HepG2 (cell line): ENCODE results near the gene MACROD2. TPM values are rescaled to one million over a fixed set of nuclear protein-coding genes. Genes with fewer than 3 reads are reported as not detected.

Experiments
- ATAC-seq: fragments of 200-7000 bp; cut with Tn5 transposase; 3 replicates; pipeline ENCODE4 v1.9.1; 2020; ENCODE audit warnings: mild to moderate bottlenecking, moderate library complexity
- BruUV-seq: library from RNA; stranded (reverse); fragments of 400-500 nt; replicated peaks from 2 replicates; lab custom pipeline; 2021; lab: Mats Ljungman, UMichigan
- CTCF ChIA-PET: fragments of 300-600 bp; formaldehyde crosslinking; extraction: SDS; loops from one replicate; lab custom pipeline; 2021; ENCODE audit warnings: low total read pairs, inconsistent platforms, low intra/inter-chr PET ratio; lab: Yijun Ruan, JAX
- POLR2A ChIA-PET: fragments of 350-600 bp; sonication (Branson Sonifier 250); formaldehyde crosslinking; loops from one replicate; lab custom pipeline; 2020; ENCODE audit warnings: antibody characterized with exemption, inconsistent platforms; lab: Yijun Ruan, JAX
- DNase-seq: peaks from one replicate; pipeline ENCODE4 v3.0.0-alpha.2; 2015; ENCODE audit warnings: low spot score
- FAIRE-seq: peaks from 3 replicates; lab custom pipeline; 2011; peaks lifted over from hg19 to GRCh38; lab: Jason Lieb, UNC
- H2AFZ ChIP-seq: one replicate; pipeline ENCODE4 v1.6.1; 2011; ENCODE audit warnings: low read length, inconsistent platforms
- H3K27ac ChIP-seq: fragments of 300-600 bp; 3 replicates; pipeline ENCODE4 v1.8.0; 2011; ENCODE audit warnings: mixed run types, mild to moderate bottlenecking, mixed read lengths, low read length, inconsistent platforms; ENCODE audit not compliant: insufficient read depth; ENCODE audit errors: extremely low read length
- H3K27me3 ChIP-seq, 2 experiments: fragments of 200-600 bp in 1 of 2; 2 replicates in 1 of 2; 3 replicates in 1 of 2; pipeline versions ENCODE4 v1.6.0 to v1.8.0; 2011; ENCODE audit warnings: low read length in 2 of 2, mild to moderate bottlenecking in 2 of 2, moderate library complexity in 2 of 2, inconsistent platforms in 1 of 2; ENCODE audit not compliant: insufficient read depth in 2 of 2, control insufficient read depth in 1 of 2
- H3K36me3 ChIP-seq, 2 experiments: fragments of 200-600 bp in 1 of 2; replicated peaks in 1 of 2; 2 replicates in 1 of 2; 3 replicates in 1 of 2; pipeline versions ENCODE4 v1.5.1 to v1.8.0; 2011; ENCODE audit warnings: low read length in 2 of 2, inconsistent platforms in 1 of 2; ENCODE audit not compliant: insufficient read depth in 2 of 2, control insufficient read depth in 1 of 2
- H3K4me1 ChIP-seq: 2 replicates; pipeline ENCODE4 v1.5.1; 2012; ENCODE audit warnings: low read length, inconsistent platforms; ENCODE audit not compliant: insufficient read depth
- H3K4me2 ChIP-seq: 2 replicates; pipeline ENCODE4 v1.6.0; 2011; ENCODE audit warnings: low read depth, low read length, inconsistent platforms
- H3K4me3 ChIP-seq, 3 experiments: fragments of 200-600 bp in 1 of 3; sonication (generic), shearing (Covaris generic) in 1 of 3; replicated peaks in 1 of 3; 2 replicates each; pipeline ENCODE4 v1.5.1; 2011 to 2016; ENCODE audit warnings: low read length in 3 of 3, inconsistent platforms in 2 of 3, low read depth in 2 of 3, mild to moderate bottlenecking in 2 of 3, control low read depth in 1 of 3, mixed read lengths in 1 of 3; ENCODE audit not compliant: insufficient read depth in 1 of 3
- H3K79me2 ChIP-seq: one replicate; pipeline ENCODE4 v1.6.1; 2011; ENCODE audit warnings: low read length, inconsistent platforms; ENCODE audit not compliant: insufficient read depth
- H3K9ac ChIP-seq: 2 replicates; pipeline ENCODE4 v1.6.0; 2011; ENCODE audit warnings: mild to moderate bottlenecking, low read depth, low read length, inconsistent platforms; ENCODE audit not compliant: insufficient read depth
- H3K9me3 ChIP-seq: 2 replicates; pipeline ENCODE4 v1.5.1; 2012; ENCODE audit warnings: mild to moderate bottlenecking, low read length
- H4K20me1 ChIP-seq: 2 replicates; pipeline ENCODE4 v1.6.0; 2011; ENCODE audit warnings: inconsistent platforms, mild to moderate bottlenecking, low read length, moderate library complexity; ENCODE audit not compliant: insufficient read depth
- EEA1 ChIP-seq: sonication (generic); formaldehyde crosslinking; IDR thresholded peaks from 2 replicates; pipeline ENCODE4 v1.5.1; 2020; ENCODE audit warnings: mild to moderate bottlenecking, missing genetic modification reagents, borderline replicate concordance
- EZH2 ChIP-seq: conservative IDR thresholded peaks from 2 replicates; pipeline ENCODE4 v1.6.1; 2012; ENCODE audit warnings: mild to moderate bottlenecking, low read depth, low read length, moderate library complexity
- FUBP1 ChIP-seq: sonication (generic); formaldehyde crosslinking; IDR thresholded peaks from 2 replicates; pipeline ENCODE4 v1.5.1; 2020; ENCODE audit warnings: missing genetic modification reagents, mild to moderate bottlenecking, borderline replicate concordance
- HES4 ChIP-seq: sonication (generic); formaldehyde crosslinking; IDR thresholded peaks from 2 replicates; pipeline ENCODE4 v1.9.0; 2021; ENCODE audit warnings: mild to moderate bottlenecking, missing genetic modification reagents, borderline replicate concordance
- KAT2B ChIP-seq: fragments of 150-350 bp; IDR thresholded peaks from 2 replicates; pipeline ENCODE4 v1.6.1; 2014; ENCODE audit warnings: low read depth, low read length, borderline replicate concordance
- MIXL1 ChIP-seq: IDR thresholded peaks from 2 replicates; pipeline ENCODE4 v1.6.1; 2016
- NR2F1 ChIP-seq, 2 experiments: fragments of 450-650 bp in 1 of 2; formaldehyde crosslinking in 1 of 2; IDR thresholded peaks; 2 replicates each; pipeline versions ENCODE4 v1.5.0 to v1.6.1; 2016 to 2020; ENCODE audit warnings: mild to moderate bottlenecking in 1 of 2, missing compliant biosample characterization in 1 of 2, missing genetic modification reagents in 1 of 2, moderate library complexity in 1 of 2
- SP5 ChIP-seq: IDR thresholded peaks from 2 replicates; pipeline ENCODE4 v1.6.1; 2016; ENCODE audit warnings: low read depth, borderline replicate concordance
- ZNF17 ChIP-seq: sonication (generic); formaldehyde crosslinking; IDR thresholded peaks from 2 replicates; pipeline ENCODE4 v1.5.0; 2020; ENCODE audit warnings: mild to moderate bottlenecking, missing genetic modification reagents
- ZNF251 ChIP-seq: sonication (generic); formaldehyde crosslinking; IDR thresholded peaks from 2 replicates; pipeline ENCODE4 v1.9.0; 2021; ENCODE audit warnings: mild to moderate bottlenecking, missing genetic modification reagents
- ZNF350 ChIP-seq: sonication (generic); formaldehyde crosslinking; IDR thresholded peaks from 2 replicates; pipeline ENCODE4 v1.4.0; 2020; ENCODE audit warnings: mild to moderate bottlenecking, low read depth, missing genetic modification reagents, borderline replicate concordance
- ZNF639 ChIP-seq: conservative IDR thresholded peaks from 2 replicates; pipeline ENCODE4 v1.6.1; 2018; ENCODE audit warnings: missing genetic modification reagents
- ZNF83 ChIP-seq: sonication (generic); formaldehyde crosslinking; IDR thresholded peaks from 2 replicates; pipeline ENCODE4 v1.4.0; 2020; ENCODE audit warnings: missing genetic modification reagents, mild to moderate bottlenecking, borderline replicate concordance
- in situ Hi-C: cut with HindIII; loops from 2 replicates; pipeline ENCODE4 v1.10.0; 2017; ENCODE audit warnings: low pct_unique_long_range_greater_than_20kb; ENCODE audit not compliant: extremely low pct_ligation_motif_present
- intact Hi-C: fragments of 100-400 bp; cut with micrococcal nuclease; formaldehyde crosslinking; loops from one replicate; pipeline ENCODE4 v1.10.0; 2022; ENCODE audit not compliant: unreplicated experiment
- polyA plus RNA-seq, 8 experiments: library from polyadenylated mRNA; depleted of rRNA in 3 of 8; stranded (reverse) in 7 of 8; unstranded in 1 of 8; fragments of >200 nt; fragmentation: Illumina TruSeq in 4 of 8; extraction: Trizol in 4 of 8; gene quantifications; 2 replicates each; pipeline versions ENCODE4 v1.2.1 to v1.2.3, GENCODE V29; 2011 to 2016; ENCODE audit warnings: low read depth in 4 of 8, missing spikeins in 1 of 8, mixed read lengths in 1 of 8; ENCODE audit not compliant: insufficient read depth in 1 of 8
- total RNA-seq, 5 experiments: library from RNA; depleted of rRNA; stranded (reverse); fragments of >200 nt; fragmentation: Illumina TruSeq; extraction: Trizol; gene quantifications; 2 replicates each; pipeline ENCODE4 v1.2.3, GENCODE V29; 2016; ENCODE audit warnings: low read depth in 1 of 5
- TF ChIP-seq, protein P1 (sequence below): sonication (generic); formaldehyde crosslinking; IDR thresholded peaks from 2 replicates; pipeline ENCODE4 v1.4.0; 2020; ENCODE audit warnings: low read depth, mild to moderate bottlenecking, missing genetic modification reagents
- TF ChIP-seq, protein P2 (sequence below): sonication (generic); formaldehyde crosslinking; IDR thresholded peaks from 2 replicates; pipeline ENCODE4 v1.4.0; 2020; ENCODE audit warnings: missing genetic modification reagents
- TF ChIP-seq, protein P3 (sequence below): sonication (generic); formaldehyde crosslinking; IDR thresholded peaks from 2 replicates; pipeline ENCODE4 v1.4.0; 2020; ENCODE audit warnings: missing genetic modification reagents, mild to moderate bottlenecking, borderline replicate concordance

MACROD2 gene
- total and polyA plus RNA-seq, 2 of the 13 experiments (the other 11 are each of a cell fraction or from before 2014, with no cell fraction given) = 0.13 to 0.51 TPM

DNA sequence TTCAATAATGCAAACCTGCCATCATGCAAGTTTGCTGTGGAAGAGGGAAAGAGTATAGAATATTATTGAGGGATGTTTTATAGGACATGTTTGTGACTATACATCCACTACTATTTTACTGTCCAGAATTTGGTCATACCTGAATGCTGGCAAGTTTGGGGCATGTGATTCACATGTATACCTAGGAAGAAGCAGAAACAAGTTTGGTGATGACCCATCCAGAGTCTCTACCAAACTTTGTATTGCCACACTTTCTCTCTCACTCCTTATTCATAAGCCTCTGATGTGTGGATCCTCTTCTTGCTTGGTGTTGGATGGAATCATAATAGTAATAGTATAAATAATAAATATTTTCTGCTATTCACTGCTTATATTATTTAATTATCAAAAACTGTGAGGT lies 450.6 kb downstream of the MACROD2 start (continued):
- TF ChIP-seq ZNF639 (CRISPR knock-in tag) (no peak), SP5 (CRISPR knock-in tag) (no peak), HES4 (CRISPR knock-in tag) (no peak), ZNF83 (CRISPR knock-in tag) (no peak), ZNF350 (CRISPR knock-in tag) (no peak)

GRCh38 chr20:14446446-14446845 lies 451.1 kb downstream of the MACROD2 start:
- no peak for ATAC-seq
- H3K9me3 ChIP-seq = no peaks in the 10 kb centered on the region
- no peak for FAIRE-seq
- POLR2A ChIA-PET = no interaction called here
- BruUV-seq = no TSS peak
- no peak overlapping the region for H3K4me3 ChIP-seq
- no peaks in the 10 kb centered on the region for H3K27me3 ChIP-seq
- H3K36me3 ChIP-seq = no peaks in the 10 kb centered on the region
- in situ Hi-C loops (no loop called here), intact Hi-C loops (no loop called here)
- CTCF ChIA-PET = no interaction called here
- no peaks in the 10 kb centered on the region for H3K4me1 ChIP-seq
- no peak overlapping the region for H3K4me2 ChIP-seq
- no peak overlapping the region for H3K9ac ChIP-seq
- DNase-seq = no peak
- H2AFZ ChIP-seq = no peak overlapping the region
- H4K20me1 ChIP-seq = no peaks in the 10 kb centered on the region
- no peaks in the 10 kb centered on the region for H3K79me2 ChIP-seq
- H3K27ac ChIP-seq = no peak overlapping the region
- no peak for TF ChIP-seq EEA1 (CRISPR knock-in tag)
- no peak for TF ChIP-seq MIXL1 (CRISPR knock-in tag)
- no peak for TF ChIP-seq ZNF251 (CRISPR knock-in tag)
- TF ChIP-seq, protein P1, sequence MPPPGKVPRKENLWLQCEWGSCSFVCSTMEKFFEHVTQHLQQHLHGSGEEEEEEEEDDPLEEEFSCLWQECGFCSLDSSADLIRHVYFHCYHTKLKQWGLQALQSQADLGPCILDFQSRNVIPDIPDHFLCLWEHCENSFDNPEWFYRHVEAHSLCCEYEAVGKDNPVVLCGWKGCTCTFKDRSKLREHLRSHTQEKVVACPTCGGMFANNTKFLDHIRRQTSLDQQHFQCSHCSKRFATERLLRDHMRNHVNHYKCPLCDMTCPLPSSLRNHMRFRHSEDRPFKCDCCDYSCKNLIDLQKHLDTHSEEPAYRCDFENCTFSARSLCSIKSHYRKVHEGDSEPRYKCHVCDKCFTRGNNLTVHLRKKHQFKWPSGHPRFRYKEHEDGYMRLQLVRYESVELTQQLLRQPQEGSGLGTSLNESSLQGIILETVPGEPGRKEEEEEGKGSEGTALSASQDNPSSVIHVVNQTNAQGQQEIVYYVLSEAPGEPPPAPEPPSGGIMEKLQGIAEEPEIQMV (CRISPR knock-in tag) = no peak
- TF ChIP-seq, protein P2, sequence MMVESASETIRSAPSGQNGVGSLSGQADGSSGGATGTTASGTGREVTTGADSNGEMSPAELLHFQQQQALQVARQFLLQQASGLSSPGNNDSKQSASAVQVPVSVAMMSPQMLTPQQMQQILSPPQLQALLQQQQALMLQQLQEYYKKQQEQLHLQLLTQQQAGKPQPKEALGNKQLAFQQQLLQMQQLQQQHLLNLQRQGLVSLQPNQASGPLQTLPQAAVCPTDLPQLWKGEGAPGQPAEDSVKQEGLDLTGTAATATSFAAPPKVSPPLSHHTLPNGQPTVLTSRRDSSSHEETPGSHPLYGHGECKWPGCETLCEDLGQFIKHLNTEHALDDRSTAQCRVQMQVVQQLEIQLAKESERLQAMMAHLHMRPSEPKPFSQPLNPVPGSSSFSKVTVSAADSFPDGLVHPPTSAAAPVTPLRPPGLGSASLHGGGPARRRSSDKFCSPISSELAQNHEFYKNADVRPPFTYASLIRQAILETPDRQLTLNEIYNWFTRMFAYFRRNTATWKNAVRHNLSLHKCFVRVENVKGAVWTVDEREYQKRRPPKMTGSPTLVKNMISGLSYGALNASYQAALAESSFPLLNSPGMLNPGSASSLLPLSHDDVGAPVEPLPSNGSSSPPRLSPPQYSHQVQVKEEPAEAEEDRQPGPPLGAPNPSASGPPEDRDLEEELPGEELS (CRISPR knock-in tag) = no peak
- TF ChIP-seq FUBP1 (CRISPR knock-in tag) = no peak
- TF ChIP-seq EZH2 = no peak
- no peak for TF ChIP-seq KAT2B
- TF ChIP-seq, protein P3, sequence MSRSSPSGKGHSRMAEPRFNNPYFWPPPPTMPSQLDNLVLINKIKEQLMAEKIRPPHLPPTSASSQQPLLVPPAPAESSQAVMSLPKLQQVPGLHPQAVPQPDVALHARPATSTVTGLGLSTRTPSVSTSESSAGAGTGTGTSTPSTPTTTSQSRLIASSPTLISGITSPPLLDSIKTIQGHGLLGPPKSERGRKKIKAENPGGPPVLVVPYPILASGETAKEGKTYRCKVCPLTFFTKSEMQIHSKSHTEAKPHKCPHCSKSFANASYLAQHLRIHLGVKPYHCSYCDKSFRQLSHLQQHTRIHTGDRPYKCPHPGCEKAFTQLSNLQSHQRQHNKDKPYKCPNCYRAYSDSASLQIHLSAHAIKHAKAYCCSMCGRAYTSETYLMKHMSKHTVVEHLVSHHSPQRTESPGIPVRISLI (CRISPR knock-in tag) = no peak
- no peak for TF ChIP-seq NR2F1 (CRISPR knock-in tag; IDR thresholded peaks at IDR 0.05)
- TF ChIP-seq ZNF17 (CRISPR knock-in tag) = no peak
